ENCODE results near the gene NSUN6. TPM values are rescaled to one million over a fixed set of nuclear protein-coding genes. Genes with fewer than 3 reads are reported as not detected.
"Not testable (repeated sequence)": the region's sequence is repeated elsewhere in the genome, so short reads cannot be mapped to it uniquely, and the experiment has no call there.

Gene NSUN6
- total RNA-seq, 1 donor from 2014 or later: 42.3 TPM

DNA sequence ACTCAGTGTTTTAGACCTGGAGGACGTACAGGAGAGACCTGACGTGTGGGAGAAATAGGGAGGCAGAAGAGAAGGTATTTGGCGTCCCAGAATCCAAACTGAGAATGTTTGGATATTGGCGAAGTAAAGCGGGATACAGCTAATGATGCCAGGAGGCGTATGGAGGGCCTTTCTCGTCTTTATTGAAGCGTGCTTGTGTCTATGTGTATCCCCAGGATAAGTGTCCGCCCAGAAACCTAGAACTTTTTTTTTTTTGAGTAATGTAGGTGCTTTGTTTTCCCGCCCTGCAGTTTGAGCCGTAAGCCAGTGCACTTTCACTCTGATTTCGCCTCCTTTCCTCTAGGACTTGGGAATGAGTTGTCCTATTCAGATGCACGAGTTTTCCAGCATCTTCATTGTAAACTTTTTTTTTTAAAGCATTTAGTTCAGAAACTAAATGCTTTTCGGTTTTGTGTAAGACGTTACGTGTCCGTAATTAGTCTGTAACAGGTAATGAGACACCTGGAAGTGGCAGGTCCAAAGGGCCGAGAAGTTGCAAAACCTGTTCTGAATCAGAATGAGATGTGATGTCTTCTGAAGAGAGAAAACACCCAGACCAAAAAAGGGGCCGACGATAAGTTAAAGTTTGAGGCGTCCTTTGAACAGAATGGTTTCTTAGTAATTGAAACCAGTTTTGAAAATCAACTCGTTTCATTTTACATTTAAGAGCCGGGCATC is 8.6 kb upstream of the NSUN6 start:
- DNase-seq: no peak

DNA sequence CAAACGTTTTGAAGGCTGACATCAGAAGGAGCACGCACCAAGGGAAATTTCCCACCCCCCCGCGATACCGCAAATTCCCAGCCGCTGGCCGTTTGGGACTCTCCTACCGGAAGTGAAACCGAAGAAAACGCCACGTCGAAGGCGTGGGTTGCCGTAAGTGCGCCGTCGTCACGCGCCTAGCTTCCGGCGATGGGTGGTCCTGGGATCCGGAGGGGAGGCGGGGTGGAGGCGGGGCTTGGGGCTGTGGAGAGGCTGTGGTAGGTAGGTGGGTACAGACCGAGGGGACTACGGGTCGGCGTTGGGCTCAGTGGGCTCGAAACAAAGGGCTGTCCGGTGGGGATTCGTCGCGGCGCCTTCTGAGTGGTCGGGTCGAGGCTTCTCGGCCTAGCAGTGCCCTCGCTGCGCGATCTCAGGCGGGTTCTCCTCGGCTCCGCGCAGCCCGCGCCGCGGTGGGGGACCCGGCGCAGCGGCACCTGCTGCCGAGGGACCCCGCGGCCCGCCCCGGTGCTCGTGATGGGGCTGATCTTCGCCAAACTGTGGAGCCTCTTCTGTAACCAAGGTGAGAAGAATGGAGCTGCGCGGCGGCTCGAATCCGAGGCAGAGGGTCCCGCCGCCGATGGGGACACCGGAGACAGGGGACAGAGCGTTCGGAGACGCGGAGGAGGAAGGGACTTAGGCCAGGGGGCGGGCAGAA is 7.9 kb upstream of the NSUN6 start, which contains the start of gene ARL5B:
Gene ARL5B, plus strand, starts transcription at position 307 of the 694 bp plus-strand sequence. Its CDS starts 207 bp downstream, at position 514.
- DNase-seq: peak; percentile 95

DNA sequence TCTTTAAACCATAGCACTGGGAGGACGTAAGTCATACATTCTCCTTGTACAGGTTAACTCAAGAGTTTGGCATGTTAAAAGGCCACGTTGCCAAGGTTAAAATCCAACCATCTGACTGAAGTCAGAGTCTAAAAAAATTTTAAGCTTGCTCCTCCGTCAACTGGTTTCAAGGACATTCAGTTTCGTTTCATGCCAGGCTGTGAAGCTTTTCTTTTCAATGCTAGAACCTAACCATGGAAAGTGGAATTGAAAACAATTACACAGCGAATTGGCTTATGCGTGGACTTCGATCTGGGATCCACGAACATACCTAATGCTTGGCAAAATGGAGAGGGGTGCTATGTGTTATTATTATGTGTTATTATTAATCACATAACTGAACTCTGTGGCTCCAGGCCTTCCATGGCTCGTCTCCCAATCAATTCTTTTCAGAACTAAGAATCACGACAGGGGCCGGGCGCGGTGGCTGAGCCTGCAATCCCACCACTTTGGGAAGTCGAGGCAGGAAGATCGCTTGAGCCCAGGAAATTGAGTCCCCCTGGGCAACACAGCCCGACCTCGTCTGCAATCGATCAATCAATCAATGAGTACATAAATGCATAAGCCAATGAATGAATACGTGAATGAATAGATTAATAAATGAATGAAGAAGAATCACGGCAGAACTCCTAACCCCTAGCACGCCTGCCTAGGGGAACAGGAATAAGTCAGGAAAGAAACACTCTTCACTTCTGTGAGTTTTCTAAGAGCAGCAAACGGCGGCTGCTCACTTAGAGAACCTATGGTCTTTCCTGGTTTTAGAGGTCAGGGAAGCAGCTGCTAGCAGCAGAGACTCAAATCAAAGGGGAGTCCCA is 7.1 kb upstream of the NSUN6 start:
- no peak for DNase-seq

DNA sequence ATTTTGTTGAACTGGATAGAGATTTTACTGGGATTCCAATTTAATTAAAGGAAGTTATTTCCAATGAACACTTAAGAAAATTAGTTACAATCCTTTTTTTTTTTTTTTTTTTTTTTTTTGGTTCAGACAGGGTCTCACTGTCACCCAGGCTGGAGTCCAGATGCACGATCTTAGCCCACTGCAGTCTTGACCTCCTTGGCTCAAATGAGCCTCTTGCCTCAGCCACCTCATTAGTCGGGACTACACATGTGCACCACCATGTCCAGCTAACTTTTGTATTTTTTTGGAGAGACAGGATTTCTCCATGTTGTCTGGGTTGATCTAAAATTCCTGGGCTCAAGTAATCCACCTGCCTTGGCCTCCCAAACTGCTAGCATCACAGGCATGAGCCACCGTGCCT is 5.3 kb upstream of the NSUN6 start:
- DNase-seq: no peak

DNA sequence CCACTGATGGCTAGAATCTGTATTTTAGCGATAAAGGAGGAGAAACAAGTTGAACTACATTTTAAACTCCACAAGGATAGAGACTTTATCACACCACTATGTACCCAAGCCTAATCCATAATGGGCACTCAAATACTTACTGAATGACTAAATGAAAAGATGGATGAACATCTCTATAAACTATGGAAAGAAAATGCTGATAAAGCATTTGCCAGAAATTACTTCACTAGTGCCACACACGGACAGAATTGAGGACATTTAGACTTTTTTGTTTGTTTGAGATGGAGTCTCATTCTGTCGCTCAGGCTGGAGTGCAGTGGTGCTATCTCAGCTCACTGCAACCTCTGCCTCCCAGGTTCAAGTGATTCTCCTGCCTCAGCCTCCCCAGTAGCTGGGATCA is 1.7 kb upstream of the NSUN6 start:
- DNase-seq: no peak

DNA sequence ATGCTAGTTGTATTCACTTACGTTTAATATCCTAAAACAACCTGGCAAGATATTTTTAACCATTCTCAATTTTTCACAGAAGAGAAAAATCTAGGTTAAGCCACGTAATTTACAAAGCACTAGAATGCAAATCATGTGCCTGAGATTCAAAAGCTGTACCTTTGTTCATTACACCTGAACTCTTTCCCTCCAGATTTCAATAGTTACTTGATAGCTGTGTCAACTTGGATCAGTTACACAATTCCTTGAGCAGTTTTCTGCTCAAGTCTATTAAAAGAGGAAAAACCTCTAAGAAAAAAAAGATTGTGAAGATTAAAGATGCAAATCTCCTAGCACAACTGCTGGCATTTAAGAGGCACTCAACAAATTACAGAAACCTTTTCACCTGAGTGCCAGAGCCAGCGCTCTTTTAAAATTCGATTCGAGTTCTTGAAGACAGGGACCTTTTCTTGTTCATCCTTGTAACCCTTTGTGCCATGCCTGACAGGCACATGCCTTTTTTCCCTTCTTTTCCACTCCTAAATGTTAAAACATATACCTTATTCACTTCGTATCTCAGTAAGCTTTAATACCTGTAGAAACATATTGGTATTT is 886 bp downstream of the NSUN6 start:
- no peak for DNase-seq

DNA sequence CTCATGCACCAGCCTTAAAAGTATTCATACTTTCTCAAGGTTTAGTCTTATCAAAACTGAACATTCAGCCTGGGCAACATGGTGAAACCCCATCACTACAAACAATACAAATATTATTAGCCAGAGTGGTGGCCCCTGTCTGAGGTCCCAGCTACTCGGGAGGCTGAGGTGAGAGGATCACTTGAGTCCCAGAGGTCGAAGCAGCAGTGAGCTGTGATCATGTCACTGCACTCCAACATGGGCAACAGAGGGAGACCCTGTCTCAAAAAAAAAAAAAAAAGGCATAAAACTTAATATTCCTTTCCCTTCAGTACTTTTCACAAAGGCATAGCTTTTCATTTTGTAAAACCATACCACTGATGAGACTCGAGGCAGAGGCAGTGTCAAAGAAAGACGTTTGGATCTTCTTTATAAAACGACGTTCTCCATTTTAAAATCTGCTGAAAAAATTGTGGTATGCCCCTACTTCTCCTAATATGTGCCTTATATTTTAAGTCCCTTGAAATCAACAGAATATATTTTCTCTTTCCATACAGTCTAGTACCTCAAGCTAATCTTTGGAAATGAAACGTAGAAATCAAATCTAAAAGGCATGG is 1.9 kb downstream of the NSUN6 start:
- DNase-seq: no peak

DNA sequence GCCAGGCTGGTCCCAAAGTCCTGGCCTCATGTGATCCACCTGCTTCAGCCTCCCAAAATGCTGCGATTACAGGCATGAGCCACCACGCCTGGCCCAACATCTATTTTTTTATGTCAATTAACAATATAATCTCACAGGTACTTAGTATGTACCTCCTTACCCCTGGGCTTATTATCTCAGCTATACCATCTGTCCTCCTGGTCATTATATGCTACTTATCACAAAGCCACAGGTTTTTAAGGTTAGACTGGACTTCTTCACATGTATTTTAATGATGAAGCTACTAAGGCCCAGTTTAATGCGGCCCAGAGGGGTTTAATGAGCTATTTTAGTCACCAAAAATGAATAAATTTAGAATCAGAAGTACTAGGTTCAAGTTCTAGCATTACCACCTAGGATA is 3.4 kb downstream of the NSUN6 start:
- DNase-seq: no peak

DNA sequence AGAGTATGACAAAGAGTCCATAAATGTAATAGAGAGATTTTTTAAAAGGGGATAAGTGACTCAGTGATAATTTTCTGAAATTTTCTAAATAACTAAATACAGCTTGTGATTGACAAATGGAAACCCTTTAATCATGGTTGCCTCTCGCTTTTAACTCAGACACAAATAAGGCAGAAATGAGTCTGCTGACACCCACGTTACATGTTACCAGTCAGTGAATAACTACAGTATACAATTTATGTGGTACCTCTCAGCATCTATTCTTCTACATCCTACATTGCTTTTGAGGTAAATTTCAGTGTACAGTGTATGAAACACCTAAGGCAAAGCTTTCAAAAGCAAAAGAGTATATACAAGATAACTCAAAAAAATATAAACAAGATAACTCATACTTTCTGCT is 4.2 kb downstream of the NSUN6 start:
- DNase-seq: no peak

DNA sequence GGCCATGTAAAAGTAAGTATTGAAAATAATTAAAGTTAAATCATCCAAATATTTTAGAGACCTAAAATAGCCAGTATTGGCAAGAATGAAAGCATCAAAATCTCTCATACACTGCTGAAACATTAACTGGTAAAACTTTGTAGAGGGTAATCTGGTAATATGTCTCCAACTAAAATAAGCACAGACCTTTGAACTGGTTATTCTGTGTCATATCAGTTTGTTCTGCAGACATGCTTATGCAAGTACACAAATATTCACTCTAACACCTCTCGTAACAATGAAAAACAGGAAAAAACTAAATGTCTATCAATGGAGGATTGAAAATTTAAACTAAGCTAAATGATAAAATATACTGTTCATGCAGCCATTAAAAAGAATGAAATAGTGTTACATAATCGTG is 11.7 kb downstream of the NSUN6 start:
- not testable (repeated sequence) for DNase-seq

DNA sequence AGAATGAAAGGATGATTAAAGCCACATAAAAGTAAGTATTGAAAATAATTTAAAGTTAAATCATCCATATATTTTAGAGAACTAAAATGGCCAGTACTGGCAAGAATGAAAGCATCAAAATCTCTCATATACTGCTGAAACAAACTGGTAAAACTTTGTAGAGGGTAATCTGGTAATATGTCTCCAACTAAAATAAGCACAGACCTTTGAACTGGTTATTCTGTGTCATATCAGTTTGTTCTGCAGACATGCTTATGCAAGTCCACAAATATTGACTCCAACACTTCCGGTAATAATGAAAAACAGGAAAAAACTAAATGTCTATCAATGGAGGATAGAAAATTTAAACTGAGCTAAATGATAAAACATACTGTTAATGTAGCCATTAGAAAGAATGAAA is 14.0 kb downstream of the NSUN6 start:
- not testable (repeated sequence) for DNase-seq

DNA sequence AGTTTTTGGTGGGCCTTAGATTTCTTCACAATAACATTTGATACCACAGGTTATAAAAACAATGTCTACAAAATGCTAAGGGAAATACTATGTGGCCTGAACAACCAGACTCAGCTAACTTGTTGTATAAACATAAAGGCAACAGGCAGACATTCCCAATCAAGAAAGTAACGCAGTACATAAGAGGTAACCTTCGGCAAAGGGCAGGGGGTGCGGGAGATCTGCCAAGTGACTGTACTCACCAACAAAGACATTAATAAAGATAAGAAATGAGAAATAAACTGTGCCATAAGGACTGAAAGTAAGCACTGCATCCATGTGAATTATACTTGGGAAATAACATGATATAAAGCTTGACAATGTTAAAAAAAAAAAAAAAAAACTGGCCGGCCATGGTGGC is 15.4 kb downstream of the NSUN6 start:
- DNase-seq: no peak

DNA sequence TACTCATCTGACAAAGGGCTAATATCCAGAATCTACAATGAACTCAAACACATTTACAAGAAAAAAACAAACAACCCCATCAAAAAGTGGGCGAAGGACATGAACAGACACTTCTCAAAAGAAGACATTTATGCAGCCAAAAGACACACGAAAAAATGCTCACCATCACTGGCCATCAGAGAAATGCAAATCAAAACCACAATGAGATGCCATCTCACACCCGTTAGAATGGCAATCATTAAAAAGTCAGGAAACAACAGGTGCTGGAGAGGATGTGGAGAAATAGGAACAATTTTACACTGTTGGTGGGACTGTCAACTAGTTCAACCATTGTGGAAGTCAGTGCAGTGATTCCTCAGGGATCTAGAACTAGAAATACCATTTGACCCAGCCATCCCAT is 18.9 kb downstream of the NSUN6 start:
- not testable (repeated sequence) for DNase-seq

DNA sequence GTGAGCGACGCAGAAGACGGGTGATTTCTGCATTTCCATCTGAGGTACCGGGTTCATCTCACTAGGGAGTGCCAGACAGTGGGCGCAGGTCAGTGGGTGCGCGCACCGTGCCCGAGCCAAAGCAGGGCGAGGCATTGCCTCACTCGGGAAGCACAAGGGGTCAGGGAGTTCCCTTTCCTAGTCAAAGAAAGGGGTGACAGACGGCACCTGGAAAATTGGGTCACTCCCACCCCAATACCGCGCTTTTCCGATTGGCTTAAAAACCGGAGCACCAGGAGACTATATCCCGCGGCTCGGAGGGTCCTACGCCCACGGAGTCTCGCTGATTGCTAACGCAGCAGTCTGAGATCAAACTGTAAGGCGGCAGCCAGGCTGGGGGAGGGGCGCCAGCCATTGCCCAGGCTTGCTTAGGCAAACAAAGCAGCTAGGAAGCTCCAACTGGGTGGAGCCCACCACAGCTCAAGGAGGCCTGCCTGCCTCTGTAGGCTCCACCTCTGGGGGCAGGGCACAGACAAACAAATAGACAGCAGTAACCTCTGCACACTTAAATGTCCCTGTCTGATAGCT is 23.9 kb downstream of the NSUN6 start:
- not testable (repeated sequence) for DNase-seq

DNA sequence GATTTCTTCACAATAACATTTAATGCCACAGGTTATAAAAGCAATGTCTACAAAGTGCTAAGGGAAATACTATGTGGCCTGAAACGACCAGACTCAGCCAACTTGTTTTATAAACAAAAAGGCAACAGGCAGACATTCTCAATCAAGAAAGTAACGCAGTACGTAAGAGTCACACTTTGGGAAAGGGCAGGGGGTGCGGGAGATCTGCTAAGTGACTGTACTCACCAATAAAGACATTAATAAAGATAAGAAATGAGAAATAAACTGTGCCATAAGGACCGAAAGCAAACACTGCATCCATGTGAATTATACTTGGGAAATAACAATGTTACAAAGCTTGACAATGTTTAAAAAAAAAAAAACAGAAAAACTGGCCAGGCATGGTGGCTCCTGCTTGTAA is 25.5 kb downstream of the NSUN6 start:
- no peak for DNase-seq

DNA sequence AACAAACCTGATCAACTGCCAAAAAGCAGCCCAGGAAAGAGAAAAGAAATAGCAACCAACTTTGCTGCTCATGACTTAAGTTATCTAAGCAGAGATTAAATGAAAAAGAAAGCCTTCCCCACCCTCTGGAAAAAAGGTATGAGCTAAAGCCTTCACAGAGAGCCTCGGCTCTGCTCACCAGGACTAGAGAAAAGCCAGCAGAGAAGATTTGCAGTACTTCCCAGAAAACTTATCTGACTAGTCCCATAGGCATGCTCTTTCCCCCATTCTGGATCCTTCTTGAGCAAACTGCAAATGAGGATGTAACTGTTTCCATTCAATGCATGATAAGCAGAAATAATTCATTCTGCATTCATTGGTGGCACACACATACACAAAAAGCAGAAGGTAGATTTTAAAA is 27.7 kb downstream of the NSUN6 start:
- not testable (repeated sequence) for DNase-seq

DNA sequence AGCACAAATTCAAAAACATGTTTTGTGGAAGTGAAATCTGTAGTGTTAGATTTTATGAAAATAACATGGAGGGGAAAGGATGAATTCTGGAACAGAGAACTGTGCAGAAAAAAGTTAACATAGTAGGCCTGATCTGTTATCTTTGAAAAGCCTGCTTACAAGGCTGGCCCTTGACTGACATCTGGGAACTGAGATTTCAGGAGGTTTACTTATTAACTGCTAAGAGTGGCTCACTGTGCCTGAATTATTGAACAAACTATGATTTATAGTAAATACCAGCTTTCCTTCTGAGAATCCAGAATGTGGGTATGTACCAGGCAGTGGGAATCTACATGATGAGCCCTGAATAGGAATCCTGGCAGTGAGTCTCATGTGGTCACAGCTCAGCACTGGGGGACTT is 30.5 kb downstream of the NSUN6 start:
- DNase-seq: no peak

DNA sequence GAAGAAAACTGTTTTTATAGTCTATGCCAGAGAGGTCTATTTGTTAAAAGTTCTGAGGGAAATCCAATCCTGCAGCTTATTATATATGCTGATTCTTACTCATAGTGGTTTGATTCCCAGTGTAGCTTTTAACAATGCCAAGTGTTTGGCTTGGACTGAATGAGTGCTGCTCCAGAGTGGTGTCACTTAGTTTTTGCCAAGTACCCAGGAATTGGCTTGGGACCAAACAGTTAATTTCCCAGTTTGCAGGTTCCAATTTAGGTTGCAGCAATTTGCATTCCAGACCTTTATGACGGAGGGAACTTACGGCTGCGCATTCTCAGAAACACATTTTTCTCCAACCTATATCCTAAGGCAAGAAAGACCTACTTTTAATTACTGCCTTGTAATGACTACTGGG is 32.4 kb downstream of the NSUN6 start:
- no peak for DNase-seq

DNA sequence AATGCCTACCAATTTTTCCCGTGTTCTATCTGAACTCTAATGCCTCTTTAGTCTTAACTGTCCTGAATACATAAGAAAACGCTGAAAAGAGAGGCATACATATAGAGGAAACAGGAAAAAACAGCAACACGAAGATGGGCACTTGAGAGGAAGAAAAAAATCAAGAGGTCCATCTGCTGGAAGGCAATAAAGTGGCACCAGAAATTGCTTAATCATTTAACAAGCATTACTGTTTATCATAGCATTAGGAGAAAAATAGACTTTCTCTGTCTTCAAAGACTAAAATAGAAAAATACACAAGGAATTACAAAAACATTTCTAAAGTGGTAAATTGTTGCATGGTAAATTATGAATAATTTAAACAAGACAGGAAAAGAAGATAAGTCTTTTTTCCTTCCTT is 35.0 kb downstream of the NSUN6 start:
- DNase-seq: no peak

DNA sequence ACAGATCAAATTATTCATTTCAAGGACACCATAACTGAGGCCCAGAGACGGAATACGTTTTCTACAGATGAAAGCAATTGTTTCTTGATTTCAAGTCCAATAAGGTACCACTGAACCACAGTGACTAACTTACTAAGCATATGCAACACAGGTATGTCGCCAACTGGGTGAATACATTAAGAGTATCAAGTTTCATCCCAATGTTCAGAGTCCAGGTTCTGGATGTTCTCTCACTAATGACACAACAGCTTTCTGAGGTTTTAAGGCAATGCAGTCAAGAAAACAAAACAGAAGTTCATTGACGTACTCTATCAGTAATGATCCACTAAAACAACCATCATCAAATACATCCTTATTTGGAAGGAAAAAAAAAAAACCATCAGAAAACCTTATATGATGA is 35.8 kb downstream of the NSUN6 start:
- no peak for DNase-seq

DNA sequence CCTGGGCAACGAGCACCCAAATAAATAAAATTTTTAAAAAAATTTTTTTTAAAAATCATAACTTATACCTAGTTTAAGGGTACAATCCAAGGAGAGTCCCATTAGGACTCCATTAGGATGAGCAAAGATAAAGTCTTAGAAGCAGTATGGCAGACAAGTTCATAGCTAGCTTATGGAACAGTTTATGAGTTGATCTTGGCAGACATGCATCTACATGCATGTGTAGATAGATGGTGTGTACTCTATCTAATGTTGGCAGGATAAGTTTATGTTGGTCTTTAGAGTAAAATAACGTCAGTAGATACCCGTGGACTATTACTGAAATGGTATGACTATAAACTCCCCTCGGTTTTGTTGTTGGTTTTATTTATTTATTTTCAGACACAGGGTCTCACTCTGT is 40.2 kb downstream of the NSUN6 start:
- DNase-seq: no peak

DNA sequence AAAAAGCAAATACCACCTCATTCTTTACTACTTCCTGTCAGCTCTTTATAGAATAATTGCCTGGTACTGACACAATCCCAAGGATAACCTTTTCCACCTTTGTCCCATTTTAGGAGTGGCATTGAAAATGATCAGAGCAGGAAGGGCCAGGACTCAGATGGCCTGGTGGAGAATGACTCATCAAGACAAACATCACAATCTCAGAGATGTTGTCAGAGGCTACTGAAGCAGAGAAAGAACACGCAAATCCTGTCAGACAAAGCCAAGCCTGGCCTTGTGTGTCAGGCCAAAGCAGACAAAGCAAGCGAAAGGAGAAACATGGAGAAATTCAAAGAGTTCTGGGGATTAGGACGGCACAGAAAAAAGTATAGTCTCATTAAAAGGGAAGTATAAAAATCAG is 40.9 kb downstream of the NSUN6 start:
- DNase-seq: no peak
